A673 (cell line): ENCODE results near the gene SOX11. TPM values are rescaled to one million over a fixed set of nuclear protein-coding genes. Genes with fewer than 3 reads are reported as not detected.
A peak's percentile ranks its signal among the peaks of the same experiment; 100 is the strongest.

ENCODE experiments used
- BruUV-seq: library from RNA; stranded (reverse); fragments of 400-500 nt; replicated peaks from 2 replicates; lab custom pipeline; 2021; lab: Mats Ljungman, UMichigan
- CTCF ChIA-PET: fragments of 300-600 bp; sonication (Branson Sonifier 250); formaldehyde crosslinking; loops from one replicate; lab custom pipeline; 2022; ENCODE audit warnings: antibody characterized with exemption; lab: Charles Lee
- POLR2A ChIA-PET: fragments of 300-600 bp; sonication (Branson Sonifier 250); formaldehyde crosslinking; loops from one replicate; lab custom pipeline; 2022; ENCODE audit warnings: antibody characterized with exemption; ENCODE audit not compliant: low non-redundant PET; lab: Charles Lee
- DNase-seq: peaks from one replicate; pipeline ENCODE4 v3.0.0-alpha.2; 2015; ENCODE audit warnings: low spot score
- H3K27ac ChIP-seq: fragments of 200-600 bp; sonication (generic); 2 replicates; pipeline ENCODE4 v1.5.1; 2016; ENCODE audit warnings: mixed run types, low read depth, mild to moderate bottlenecking, mixed read lengths, antibody characterized with exemption, low read length; ENCODE audit not compliant: poor library complexity, severe bottlenecking
- H3K27me3 ChIP-seq: fragments of 200-600 bp; sonication (generic); replicated peaks from 2 replicates; pipeline ENCODE4 v1.6.1; 2017; ENCODE audit warnings: mixed run types, low read depth, mild to moderate bottlenecking, mixed read lengths, antibody characterized with exemption, low read length; ENCODE audit not compliant: insufficient read depth, poor library complexity
- H3K36me3 ChIP-seq: fragments of 200-600 bp; sonication (generic); 2 replicates; pipeline ENCODE4 v1.6.1; 2016; ENCODE audit warnings: mixed run types, mild to moderate bottlenecking, mixed read lengths, antibody characterized with exemption, low read length; ENCODE audit not compliant: insufficient read depth, poor library complexity, severe bottlenecking
- H3K4me1 ChIP-seq: fragments of 200-600 bp; sonication (generic); 2 replicates; pipeline ENCODE4 v1.6.1; 2017; ENCODE audit warnings: mixed run types, mild to moderate bottlenecking, mixed read lengths, antibody characterized with exemption, low read length; ENCODE audit not compliant: insufficient read depth, poor library complexity, severe bottlenecking
- H3K4me3 ChIP-seq: fragments of 200-600 bp; sonication (generic); 2 replicates; pipeline ENCODE4 v1.5.1; 2016; ENCODE audit warnings: low read depth, mixed run types, mild to moderate bottlenecking, mixed read lengths, low read length; ENCODE audit not compliant: poor library complexity, severe bottlenecking
- H3K9me3 ChIP-seq: fragments of 200-600 bp; sonication (generic); 2 replicates; pipeline ENCODE4 v1.6.1; 2016; ENCODE audit warnings: mixed run types, low read depth, mild to moderate bottlenecking, mixed read lengths, antibody characterized with exemption, low read length; ENCODE audit not compliant: poor library complexity, severe bottlenecking
- CTCF ChIP-seq: fragments of 300-800, 200-600 bp; sonication (generic); conservative IDR thresholded peaks from 2 replicates; pipeline ENCODE4 v1.5.1; 2017; ENCODE audit warnings: low read depth, mild to moderate bottlenecking, antibody characterized with exemption, low read length, moderate library complexity, mixed read lengths
- EZH2 ChIP-seq: fragments of 200-600 bp; sonication (generic); IDR thresholded peaks from 2 replicates; pipeline ENCODE4 v1.6.1; 2017; ENCODE audit warnings: borderline replicate concordance, low read depth, mild to moderate bottlenecking, mixed read lengths, antibody characterized with exemption, low read length; ENCODE audit not compliant: poor library complexity, severe bottlenecking
- intact Hi-C: fragments of 100-400 bp; cut with micrococcal nuclease; formaldehyde crosslinking; loops from one replicate; pipeline ENCODE4 v1.10.0; 2022; ENCODE audit not compliant: unreplicated experiment
- total RNA-seq: library from RNA; stranded (reverse); gene quantifications from 2 replicates; pipeline ENCODE4 v1.2.3, GENCODE V29; 2021

Gene SOX11
- total RNA-seq, 1 experiment from 2014 or later = 73.9 TPM

- peaks cover 18% of the 10 kb centered on the region for H3K4me1 ChIP-seq
- H3K27me3 ChIP-seq = no peaks in the 10 kb centered on the region
- intact Hi-C loops = no loop called here
- H3K27ac ChIP-seq = no peak overlapping the region
- BruUV-seq = no TSS peak
- POLR2A ChIA-PET = no interaction called here
- no peak overlapping the region for H3K4me3 ChIP-seq
- no peak for DNase-seq
- no peaks in the 10 kb centered on the region for H3K36me3 ChIP-seq
- no peaks in the 10 kb centered on the region for H3K9me3 ChIP-seq
- CTCF ChIA-PET = no interaction called here
- TF ChIP-seq EZH2 (no peak), CTCF (no peak)
Observed at GRCh38 chr2:5672749-5673144, 19.4 kb upstream of the SOX11 start.

GRCh38 chr2:5673145-5674025 lies 18.8 kb upstream of the SOX11 start:
- Histone ChIP-seq H3K27ac (no peak overlapping the region), H3K4me3 (peak overlapping the region; percentile 24), H3K4me1 (peaks cover 16% of the 10 kb centered on the region), H3K9me3 (no peaks in the 10 kb centered on the region), H3K27me3 (no peaks in the 10 kb centered on the region), H3K36me3 (no peaks in the 10 kb centered on the region)
- ChIA-PET CTCF (no interaction called here), POLR2A (no interaction called here)
- intact Hi-C loops = no loop called here
- no peak for TF ChIP-seq CTCF
- no peak for TF ChIP-seq EZH2
- BruUV-seq = no TSS peak
- no peak for DNase-seq

- TF ChIP-seq EZH2 (no peak), CTCF (no peak)
- DNase-seq = peak; percentile 32
- CTCF ChIA-PET = no interaction called here
- H3K9me3 ChIP-seq = no peaks in the 10 kb centered on the region
- H3K27ac ChIP-seq = no peak overlapping the region
- no peaks in the 10 kb centered on the region for H3K27me3 ChIP-seq
- peak overlapping the region; percentile 24 for H3K4me3 ChIP-seq
- POLR2A ChIA-PET = no interaction called here
- intact Hi-C loops = no loop called here
- no peaks in the 10 kb centered on the region for H3K36me3 ChIP-seq
- no TSS peak for BruUV-seq
- H3K4me1 ChIP-seq = peaks cover 10% of the 10 kb centered on the region
Observed at GRCh38 chr2:5674026-5674340, 18.2 kb upstream of the SOX11 start.
